Gastroesophageal sphincter (tissue), 4 donors: ENCODE measurements around the gene DAND5. TPM values are rescaled to one million over a fixed set of nuclear protein-coding genes. Genes with fewer than 3 reads are reported as not detected.

Source experiments
- ATAC-seq: fragments of 150-250 bp; one replicate; pipeline ENCODE4 v1.9.1; 2016; ENCODE audit warnings: mild to moderate bottlenecking, moderate library complexity
- H3K27ac ChIP-seq, 4 donors: fragments of 200-600 bp; sonication (generic) in 3 of 4; 1 replicate in 3 of 4; 2 replicates in 1 of 4; pipeline ENCODE4 v1.5.1; 2016 to 2019
- H3K27me3 ChIP-seq: fragments of 200-600 bp; sonication (generic); one replicate; pipeline ENCODE4 v1.5.1; 2019
- H3K36me3 ChIP-seq, 2 donors: fragments of 200-600 bp; sonication (generic); one replicate each; pipeline ENCODE4 v1.5.1; 2019; ENCODE audit warnings: control low read depth in 1 of 2
- H3K4me1 ChIP-seq, 3 donors: fragments of 200-600 bp; sonication (generic); 1 replicate in 2 of 3; 2 replicates in 1 of 3; pipeline ENCODE4 v1.5.1; 2016 to 2019; ENCODE audit warnings: control low read depth in 2 of 3
- H3K4me3 ChIP-seq, 2 donors: fragments of 200-600 bp; sonication (generic); one replicate each; pipeline ENCODE4 v1.5.1; 2019; ENCODE audit warnings: mild to moderate bottlenecking in 1 of 2, moderate library complexity in 1 of 2
- H3K9me3 ChIP-seq, 3 donors: fragments of 200-600 bp; sonication (generic); one replicate each; pipeline ENCODE4 v1.5.1; 2017 to 2019; ENCODE audit warnings: control low read depth in 2 of 3
- CTCF ChIP-seq, 4 experiments: fragments of 200-600 bp in 2 of 4; fragments of 450-650 bp in 2 of 4; sonication (generic) in 1 of 4; IDR thresholded peaks; one replicate each; pipeline ENCODE4 v1.5.1; 2017 to 2019; ENCODE audit warnings: antibody characterized with exemption in 4 of 4, mild to moderate bottlenecking in 2 of 4, moderate library complexity in 2 of 4
- EP300 ChIP-seq: sonication (generic); formaldehyde crosslinking; IDR thresholded peaks from one replicate; pipeline ENCODE4 v1.6.1; 2017; ENCODE audit warnings: antibody characterized with exemption, mild to moderate bottlenecking
- POLR2A ChIP-seq, 2 donors: fragments of 450-650 bp; IDR thresholded peaks; one replicate each; pipeline ENCODE4 v1.6.1; 2017; ENCODE audit warnings: antibody characterized with exemption in 2 of 2, mild to moderate bottlenecking in 2 of 2, moderate library complexity in 1 of 2
- POLR2AphosphoS5 ChIP-seq: sonication (generic); formaldehyde crosslinking; IDR thresholded peaks from one replicate; pipeline ENCODE4 v1.6.1; 2017; ENCODE audit warnings: antibody characterized with exemption
- WGBS, 2 donors: methylation state at CpG; one replicate each; pipeline ENCODE4 v1.1.5; 2018; ENCODE audit warnings: low coverage in 1 of 2; 5-methylcytosine and 5-hydroxymethylcytosine counted together
- total RNA-seq, 4 donors: library from RNA; depleted of rRNA; stranded (reverse); fragments of >200 nt; gene quantifications; one replicate each; pipeline ENCODE4 v1.1.0, GENCODE V29; 2016

DAND5 gene
- total RNA-seq, 4 donors from 2014 or later: 0.35 TPM; not detected in 3

- no peak overlapping the region for H3K4me3 ChIP-seq
- peak; percentile 44 for ATAC-seq
- peak overlapping the region in 1 of 4 donors; percentile 7 for H3K27ac ChIP-seq
- H3K27me3 ChIP-seq: no peaks in the 10 kb centered on the region
- TF ChIP-seq EP300 (no peak), CTCF (IDR thresholded peaks at IDR 0.05) (no peak), POLR2AphosphoS5 (no peak), POLR2A (IDR thresholded peaks at IDR 0.05) (no peak)
- 68 to 73% methylated on average over 3 to 7 of the region's 16 CpGs for WGBS, 2 donors
- no peaks in the 10 kb centered on the region for H3K36me3 ChIP-seq
- no peaks in the 10 kb centered on the region for H3K9me3 ChIP-seq
- H3K4me1 ChIP-seq: peaks cover 0 to 28% (median 0%) of the 10 kb centered on the region in 3 donors
Measured at GRCh38 chr19:12985049-12985776, 15.8 kb downstream of the DAND5 start.

DNA sequence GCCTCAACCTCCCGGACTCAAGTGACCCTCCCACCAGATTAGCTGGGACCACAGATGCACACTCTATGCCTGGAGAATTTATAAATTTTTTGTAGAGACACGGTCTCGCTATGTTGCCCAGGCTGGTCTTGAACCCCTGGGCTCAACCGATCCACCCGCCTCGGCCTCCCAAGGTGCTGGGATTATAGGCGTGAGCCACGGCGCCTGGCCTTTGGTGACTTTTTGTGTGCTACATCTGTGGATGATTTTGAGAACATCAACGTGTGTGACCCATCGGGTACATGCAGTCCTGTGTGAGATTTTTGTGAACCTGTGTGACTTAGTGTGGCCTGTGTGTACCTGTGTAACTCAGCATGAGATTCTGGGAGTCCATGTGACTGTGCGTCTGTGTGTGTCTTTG is 17.4 kb downstream of the DAND5 start:
- H3K27ac ChIP-seq: no peak overlapping the region
- H3K4me1 ChIP-seq: peaks cover 0 to 28% (median 0%) of the 10 kb centered on the region in 3 donors
- WGBS, 2 donors: 93 to 99% methylated on average over 5 to 10 of the region's 12 CpGs
- H3K9me3 ChIP-seq: no peaks in the 10 kb centered on the region
- no peaks in the 10 kb centered on the region for H3K27me3 ChIP-seq
- H3K4me3 ChIP-seq: no peak overlapping the region
- TF ChIP-seq CTCF (IDR thresholded peaks at IDR 0.05): no peak
- H3K36me3 ChIP-seq: no peaks in the 10 kb centered on the region
- no peak for ATAC-seq

GRCh38 chr19:12987190-12987589 is 17.8 kb downstream of the DAND5 start:
- Histone ChIP-seq H3K27me3 (no peaks in the 10 kb centered on the region), H3K9me3 (no peaks in the 10 kb centered on the region), H3K4me1 (peaks cover 0 to 28% (median 0%) of the 10 kb centered on the region in 3 donors), H3K36me3 (no peaks in the 10 kb centered on the region), H3K4me3 (no peak overlapping the region), H3K27ac (no peak overlapping the region)
- ATAC-seq: no peak
- WGBS, 2 donors: no CpG with 5 or more reads among the region's 3 CpGs
- TF ChIP-seq CTCF (IDR thresholded peaks at IDR 0.05) (no peak), POLR2A (IDR thresholded peaks at IDR 0.05) (no peak), EP300 (no peak), POLR2AphosphoS5 (no peak)

GRCh38 chr19:12987781-12988180 is 18.4 kb downstream of the DAND5 start:
- Histone ChIP-seq H3K27me3 (no peaks in the 10 kb centered on the region), H3K4me3 (no peak overlapping the region), H3K27ac (no peak overlapping the region), H3K4me1 (peaks cover 0 to 25% (median 0%) of the 10 kb centered on the region in 3 donors), H3K9me3 (no peaks in the 10 kb centered on the region), H3K36me3 (no peaks in the 10 kb centered on the region)
- no CpG with 5 or more reads among the region's 10 CpGs for WGBS, 2 donors
- ATAC-seq: no peak
- TF ChIP-seq POLR2AphosphoS5 (no peak), EP300 (no peak), POLR2A (IDR thresholded peaks at IDR 0.05) (no peak), CTCF (IDR thresholded peaks at IDR 0.05) (no peak)

DNA sequence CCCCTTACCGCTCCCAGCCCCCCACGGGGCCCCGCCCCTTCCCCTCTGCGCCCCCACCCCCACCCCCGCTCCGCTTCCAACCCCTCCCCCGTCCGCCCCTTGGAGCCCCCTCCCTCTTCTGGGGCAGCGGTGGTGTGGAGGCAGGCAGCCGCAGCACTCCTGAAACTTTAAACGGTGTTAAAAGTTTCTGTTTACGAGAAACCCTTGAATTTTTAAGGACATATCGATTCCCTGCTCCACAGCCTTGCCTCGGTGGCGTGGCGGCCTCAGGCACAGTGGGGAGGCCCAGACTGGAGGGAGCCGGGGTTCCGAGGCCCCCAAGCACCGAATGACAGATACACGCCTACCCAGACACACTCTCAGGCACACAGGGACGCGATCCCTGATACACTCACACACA is 21.1 kb downstream of the DAND5 start:
- Histone ChIP-seq H3K27ac (no peak overlapping the region), H3K4me1 (peaks cover 0 to 11% (median 3%) of the 10 kb centered on the region in 3 donors), H3K4me3 (no peak overlapping the region), H3K9me3 (no peaks in the 10 kb centered on the region), H3K36me3 (no peaks in the 10 kb centered on the region), H3K27me3 (no peaks in the 10 kb centered on the region)
- no peak for TF ChIP-seq POLR2AphosphoS5
- TF ChIP-seq EP300: no peak
- no peak for TF ChIP-seq CTCF (IDR thresholded peaks at IDR 0.05)
- TF ChIP-seq POLR2A (IDR thresholded peaks at IDR 0.05): no peak
- no peak for ATAC-seq
- WGBS, 2 donors: 47% methylated on average over 7 of the region's 22 CpGs; no CpG with 5 or more reads in 1 of the 2 donors
